NCI-H2196 treated with DMSO at 0.1 percent for 48 hours (cell line): Measurements from ENCODE around the gene PRKRA.
"Not testable (repeated sequence)": the region's sequence is repeated elsewhere in the genome, so short reads cannot be mapped to it uniquely, and the experiment has no call there.

ENCODE experiments used
- DNase-seq: peaks from one replicate; lab custom pipeline; 2025; ENCODE audit not compliant: unreplicated experiment; lab: John Stamatoyannopoulos, UW

Gene PRKRA

GRCh38 chr2:178450774-178451525, at the start of gene PRKRA, which contains the start of gene PJVK:
TSS of gene PRKRA (minus strand) at chr2:178451175. CDS start at chr2:178451030, 145 bp downstream.
TSS of gene PJVK (plus strand) at chr2:178451378. CDS start at chr2:178453410, 2,032 bp downstream.
- DNase-seq, result peak; percentile 94

- no peak for DNase-seq
These were observed 48.7 kb upstream of the PRKRA start for GRCh38 chr2:178499640-178500039.

DNA sequence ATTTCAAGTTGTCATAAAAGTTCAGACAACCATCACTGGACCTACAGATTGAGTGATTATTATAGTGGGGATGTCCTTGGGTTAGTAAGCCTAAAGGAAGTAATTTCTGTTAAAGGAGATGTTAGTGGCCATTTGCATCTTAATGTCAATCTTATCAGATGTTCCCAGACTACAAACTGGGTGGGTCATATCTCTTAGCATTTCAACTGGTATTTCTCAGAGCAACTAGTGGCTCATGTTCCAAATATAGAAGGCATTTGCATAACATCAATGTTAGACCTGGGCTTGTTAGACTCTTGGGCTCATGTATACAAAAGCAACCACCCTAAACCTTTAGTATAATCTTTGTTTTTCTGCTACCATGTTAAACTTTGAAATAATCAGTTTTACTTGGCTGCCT, 47.2 kb upstream of the PRKRA start:
- DNase-seq, result no peak

DNA sequence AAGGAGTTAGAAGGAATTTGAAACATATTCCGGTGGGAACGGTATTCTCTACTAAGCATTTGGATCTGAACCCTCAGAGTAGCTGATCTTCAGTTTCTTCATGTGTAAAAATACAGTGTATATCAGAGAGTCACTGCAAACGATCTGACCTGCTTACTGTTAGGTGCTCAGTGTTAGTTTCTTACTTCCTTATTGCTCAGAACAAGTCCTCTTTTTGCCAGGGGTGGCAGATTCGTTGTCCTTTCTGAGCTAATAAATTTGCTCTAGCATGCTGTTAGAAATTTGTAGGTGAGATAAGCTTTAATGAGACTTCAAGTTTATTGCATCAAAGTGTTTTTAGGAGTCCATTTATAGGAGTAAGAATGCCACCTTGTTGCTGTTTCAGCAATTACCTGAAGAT, 45.1 kb upstream of the PRKRA start:
- DNase-seq, result no peak

DNA sequence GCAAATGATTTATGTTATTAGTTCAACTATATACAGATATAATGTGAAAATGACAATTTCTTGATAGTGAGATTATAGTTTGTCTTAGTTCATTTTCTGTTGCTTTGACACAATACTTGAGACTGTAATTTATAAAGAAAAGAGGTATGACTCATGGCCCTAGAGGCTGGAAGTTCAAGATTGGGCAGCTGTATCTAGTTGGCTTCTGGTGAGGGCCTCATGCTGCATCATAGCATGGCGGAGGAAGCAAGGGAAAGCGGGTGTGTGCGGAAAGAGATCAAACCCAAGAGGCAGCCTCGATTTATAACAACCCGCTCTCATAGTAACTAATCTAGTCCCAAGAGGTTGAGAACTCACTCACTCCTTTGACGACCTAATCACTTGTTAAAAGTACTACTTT, 40.6 kb upstream of the PRKRA start:
- DNase-seq, result no peak

DNA sequence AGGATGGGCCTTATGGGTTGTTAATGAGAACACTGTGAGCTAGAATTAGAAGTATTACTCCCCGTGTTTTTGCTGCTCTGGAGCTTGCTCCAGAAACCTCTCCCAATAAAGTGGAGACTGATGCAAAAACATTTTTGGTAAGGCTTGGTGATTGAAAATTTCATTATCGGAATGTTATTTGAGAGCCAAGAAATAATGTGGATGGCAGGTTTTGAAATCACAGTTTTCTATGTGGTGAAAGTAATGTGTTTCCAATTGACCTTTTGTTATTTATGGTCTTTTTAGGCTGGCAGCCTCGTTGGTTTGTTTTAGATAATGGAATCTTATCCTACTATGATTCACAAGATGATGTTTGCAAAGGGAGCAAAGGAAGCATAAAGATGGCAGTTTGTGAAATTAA, 34.4 kb upstream of the PRKRA start:
- no peak for DNase-seq

DNA sequence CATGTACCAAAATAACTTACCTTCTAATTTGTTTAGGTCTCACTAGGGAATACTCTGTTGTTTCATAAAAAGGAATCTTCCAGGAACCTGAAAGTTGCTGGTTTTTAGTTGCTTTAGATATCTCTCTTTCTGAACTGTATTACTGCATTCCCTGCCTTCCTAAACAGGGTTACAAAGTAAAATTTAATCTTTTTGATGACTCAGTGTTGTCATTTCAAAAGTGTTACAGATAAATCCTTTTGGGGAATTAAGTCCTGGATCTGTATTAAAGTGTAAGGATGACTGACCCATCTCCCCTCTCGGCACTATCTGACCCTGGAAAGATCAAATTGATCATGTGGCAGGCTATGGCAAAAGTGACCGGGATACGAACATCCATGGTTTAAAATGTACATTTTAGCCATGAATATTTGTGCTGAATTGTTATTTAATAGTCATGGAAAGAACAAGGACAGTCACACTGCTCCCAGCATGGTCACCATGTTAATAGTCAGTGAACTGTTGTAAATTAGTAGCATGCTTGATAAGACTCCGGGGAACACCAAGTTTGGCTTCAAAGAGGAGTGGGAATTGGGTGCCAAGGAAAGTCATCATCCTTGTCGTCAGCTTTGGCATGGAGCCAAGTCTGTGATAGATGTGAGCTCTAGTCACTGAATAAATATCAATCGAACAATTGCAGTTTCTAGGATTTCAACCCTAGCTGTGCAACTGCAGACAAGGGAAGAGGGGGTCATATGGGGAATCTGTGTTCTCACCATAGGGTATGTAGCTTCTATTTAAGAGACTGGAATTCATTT, 33.5 kb upstream of the PRKRA start:
- DNase-seq, result peak; percentile 29

DNA sequence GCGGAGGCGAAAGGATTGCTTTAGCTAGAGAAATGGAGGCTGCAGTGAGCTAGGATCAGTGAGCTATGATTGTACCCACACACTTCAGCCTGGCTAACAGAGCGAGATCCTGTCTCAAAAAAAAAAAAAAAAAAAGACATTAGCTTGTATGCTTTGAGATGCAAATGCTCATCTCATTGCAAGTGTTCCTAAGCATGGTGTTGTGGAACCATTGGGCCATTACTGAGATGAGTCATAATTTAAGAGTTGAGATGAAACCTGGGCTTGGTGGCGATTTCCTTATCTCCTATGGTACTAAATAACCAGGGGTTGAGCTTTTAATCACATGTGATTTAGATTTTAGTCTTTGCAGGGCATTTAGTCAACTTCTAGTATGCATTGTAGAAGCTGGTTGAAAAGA, 31.5 kb upstream of the PRKRA start:
- DNase-seq, result no peak

- DNase-seq, result peak; percentile 92
These were observed 29.5 kb upstream of the PRKRA start, which contains the start of gene PLEKHA3 for GRCh38 chr2:178480227-178481181. TSS of gene PLEKHA3 (plus strand) at chr2:178480457. CDS start at chr2:178480870, 413 bp downstream.

DNA sequence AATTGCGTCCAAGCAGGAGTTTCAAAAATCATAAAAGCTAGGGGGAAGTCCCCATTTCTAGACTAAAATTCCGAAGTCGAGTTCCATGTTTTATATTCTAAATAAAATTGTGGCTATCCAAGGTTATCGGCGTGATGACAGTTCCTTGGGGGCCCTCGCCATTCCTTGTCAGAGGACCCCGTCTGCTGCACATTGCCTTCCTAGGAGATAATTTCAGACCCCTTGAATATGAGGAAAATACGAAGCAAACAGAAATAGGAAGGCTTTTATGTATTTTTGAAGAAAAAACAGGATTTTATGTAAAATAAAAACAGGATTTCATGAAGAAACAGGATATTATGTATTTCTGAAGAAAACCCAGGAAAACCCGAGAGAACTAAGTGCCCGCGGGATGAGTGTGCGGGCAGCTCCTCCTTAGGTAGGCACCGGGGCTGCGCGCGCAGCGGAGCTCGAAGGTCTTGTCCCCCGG, 28.8 kb upstream of the PRKRA start:
- DNase-seq, result no peak

DNA sequence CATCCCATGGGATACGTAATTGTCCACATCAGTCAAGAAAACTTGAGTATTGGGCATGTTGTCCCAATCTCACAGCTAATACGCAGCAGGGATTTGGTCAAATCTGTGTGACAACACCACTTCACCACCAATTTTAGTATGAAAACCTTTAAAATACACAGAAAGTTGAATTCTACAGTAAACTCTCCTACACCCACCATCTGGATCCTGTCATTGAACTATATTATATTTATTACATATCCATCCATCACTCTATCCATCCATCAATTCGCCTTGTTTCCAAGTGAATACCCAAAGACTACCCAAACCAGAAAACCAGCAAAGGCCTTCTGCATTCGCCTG, 28.3 kb upstream of the PRKRA start:
- DNase-seq, result no peak

GRCh38 chr2:178478439-178479274, 27.7 kb upstream of the PRKRA start, which contains the start of gene FKBP7:
TSS of gene FKBP7 (minus strand) at chr2:178478600. CDS start at chr2:178478499, 101 bp downstream.
- DNase-seq, result peak; percentile 71

DNA sequence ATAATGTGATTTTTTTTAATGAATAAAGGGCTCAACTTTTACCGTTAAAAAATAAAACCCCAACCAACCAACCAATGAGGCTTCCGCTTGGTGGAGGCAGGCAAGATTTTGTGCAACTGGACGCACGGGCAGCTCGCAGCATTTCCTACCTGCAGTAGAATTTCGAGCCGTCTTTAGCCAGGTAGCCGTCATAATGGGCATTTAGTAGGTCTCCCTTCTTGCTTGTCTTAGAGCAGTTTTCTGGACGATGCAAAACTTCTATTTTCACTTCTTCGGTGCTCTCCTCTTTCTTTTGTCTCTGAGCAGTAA, 27.1 kb upstream of the PRKRA start:
- DNase-seq, result no peak

- no peak for DNase-seq
These were observed 26.6 kb upstream of the PRKRA start for GRCh38 chr2:178477443-178478129.

DNA sequence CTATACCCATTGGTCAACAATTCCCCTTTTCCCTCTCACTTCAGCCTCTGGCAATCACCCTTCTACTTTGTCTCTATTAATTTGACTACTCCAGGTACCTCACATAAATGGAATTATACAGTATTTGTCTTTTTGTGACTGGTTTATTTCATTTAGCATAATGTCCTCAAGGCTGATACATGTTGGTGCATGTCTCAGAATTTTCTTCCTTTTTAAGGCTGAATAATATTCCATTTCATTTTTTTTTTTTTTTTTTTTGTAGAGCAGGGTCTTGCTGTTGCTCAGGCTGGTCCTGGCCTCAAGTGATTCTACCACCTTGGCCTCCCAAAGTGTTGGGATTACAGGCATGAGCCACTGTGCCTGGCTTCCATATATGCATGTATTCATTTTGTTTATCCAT, 25.5 kb upstream of the PRKRA start:
- no peak for DNase-seq

DNA sequence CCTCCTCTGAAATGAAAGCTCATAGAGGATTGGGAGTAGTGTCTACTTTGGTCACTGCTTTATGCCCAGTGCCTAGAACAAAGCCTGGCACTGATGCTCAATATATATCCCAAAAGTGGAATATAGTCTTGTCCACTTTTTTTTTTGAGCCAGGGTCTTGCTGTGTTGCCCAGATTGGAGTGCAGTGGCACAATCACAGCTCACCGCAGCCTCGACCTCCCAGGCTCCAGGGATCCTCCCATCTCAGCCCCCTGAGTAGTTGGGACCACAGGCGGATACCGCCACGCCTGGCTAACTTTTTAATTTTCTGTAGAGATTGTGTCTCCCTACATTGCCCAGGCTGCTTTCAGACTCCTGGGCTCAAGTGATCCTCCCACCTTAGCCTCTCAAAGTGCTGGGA, 23.6 kb upstream of the PRKRA start:
- DNase-seq, result no peak

GRCh38 chr2:178473931-178474330, 23.0 kb upstream of the PRKRA start:
- DNase-seq, result no peak

DNA sequence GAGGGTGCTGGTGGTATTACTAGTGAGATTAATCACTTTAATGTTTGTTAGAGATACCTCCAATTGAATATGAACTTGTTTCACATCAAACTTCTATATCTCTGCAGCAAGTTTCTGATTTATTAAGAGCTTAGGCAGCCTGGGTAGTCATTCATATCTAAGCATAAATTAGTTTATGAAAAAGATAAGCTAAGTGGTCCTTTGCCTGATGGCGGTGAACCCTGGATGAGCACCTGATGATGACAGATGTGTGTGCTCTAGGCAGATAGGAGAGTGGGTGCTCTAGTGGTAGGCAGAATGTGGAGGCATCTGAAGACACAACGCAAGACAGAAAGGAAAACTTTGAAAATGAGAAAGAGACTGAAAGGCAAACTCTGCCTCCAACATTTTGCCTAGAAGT, 22.4 kb upstream of the PRKRA start:
- no peak for DNase-seq

DNA sequence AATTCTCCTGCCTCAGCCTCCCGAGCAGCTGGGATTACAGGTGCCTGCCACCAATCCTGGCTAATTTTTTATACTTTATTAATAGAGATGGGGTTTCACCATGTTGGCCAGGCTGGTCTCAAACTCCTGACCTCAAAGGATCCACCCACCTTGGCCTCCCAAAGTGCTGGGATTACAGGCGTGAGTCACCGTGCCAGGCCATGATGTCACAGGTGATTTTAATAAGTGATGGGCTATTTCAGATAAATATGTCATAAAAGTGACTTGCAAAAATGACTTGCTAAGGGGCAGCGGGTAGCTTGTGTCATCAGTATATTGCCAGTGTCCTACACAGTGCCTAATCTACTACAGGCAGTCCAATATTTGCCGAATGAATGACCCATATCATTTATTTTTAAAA, 20.3 kb upstream of the PRKRA start:
- not testable (repeated sequence) for DNase-seq
